Activated naive CD4-positive, alpha-beta T cell treated with anti-CD3 and anti-CD28 coated beads for 36 hours (primary cell): ENCODE results near the gene MANF. TPM values are rescaled to one million over a fixed set of nuclear protein-coding genes. Genes with fewer than 3 reads are reported as not detected.
A peak's percentile ranks its signal among the peaks of the same experiment; 100 is the strongest.
"Not testable (repeated sequence)": the region's sequence is repeated elsewhere in the genome, so short reads cannot be mapped to it uniquely, and the experiment has no call there.

Source experiments
- CTCF ChIA-PET: fragments of 350-600 bp; sonication (Branson Sonifier 250); formaldehyde crosslinking; loops from one replicate; lab custom pipeline; 2021; ENCODE audit warnings: antibody characterized with exemption; lab: Charles Lee
- DNase-seq: peaks from one replicate; pipeline ENCODE4 v3.0.0-alpha.2; 2020
- H3K27ac Mint-ChIP-seq: one replicate; pipeline ENCODE4 v1.8.0; 2021; ENCODE audit warnings: mild to moderate bottlenecking, mixed read lengths
- H3K27me3 Mint-ChIP-seq: one replicate; pipeline ENCODE4 v1.8.0; 2021; ENCODE audit warnings: low read depth, mixed read lengths
- H3K36me3 Mint-ChIP-seq: one replicate; pipeline ENCODE4 v1.8.0; 2021; ENCODE audit warnings: low read depth, mixed read lengths
- H3K4me1 Mint-ChIP-seq: one replicate; pipeline ENCODE4 v1.8.0; 2021; ENCODE audit warnings: low read depth, mixed read lengths
- H3K4me3 Mint-ChIP-seq: one replicate; pipeline ENCODE4 v1.8.0; 2021; ENCODE audit warnings: mild to moderate bottlenecking, moderate library complexity, mixed read lengths
- H3K9me3 Mint-ChIP-seq: one replicate; pipeline ENCODE4 v1.8.0; 2021; ENCODE audit warnings: mixed read lengths
- intact Hi-C: fragments of 100-400 bp; cut with micrococcal nuclease; formaldehyde crosslinking; loops from one replicate; pipeline ENCODE4 v1.15.1; 2023
- total RNA-seq, 2 experiments: library from RNA; stranded (reverse); gene quantifications; one replicate each; pipeline ENCODE4 v1.2.3, GENCODE V29; 2021

The MANF gene
- total RNA-seq, 2 experiments from 2014 or later = 91.7 to 108 TPM

DNA sequence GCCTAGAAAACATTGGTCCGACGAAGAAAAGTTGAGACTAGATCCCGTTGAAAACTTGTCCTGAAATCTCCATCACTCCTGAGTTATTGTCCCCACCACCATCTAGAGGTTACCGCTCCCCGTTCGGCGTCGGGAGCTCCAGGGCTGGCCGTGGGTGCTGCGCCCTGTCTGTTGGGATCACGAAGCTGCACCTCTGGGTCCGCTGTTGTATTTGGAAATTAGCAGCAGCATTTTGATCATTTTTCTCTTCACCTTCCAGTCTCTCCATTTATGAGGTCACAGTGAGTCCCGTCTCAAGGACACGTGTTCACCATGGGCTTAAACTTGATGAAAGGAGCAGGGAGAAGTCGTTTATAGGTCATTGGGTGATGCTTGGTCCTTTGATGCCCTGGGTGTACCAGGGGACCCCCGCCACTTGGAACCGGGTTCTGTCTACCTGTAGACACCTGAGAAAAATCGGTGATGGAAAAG is 565 bp downstream of the MANF start:
- intact Hi-C loops = loop anchor here (1.0 to 10.0 kb wide), 10 partner anchors 115 to 1031 kb away; partner anchors contain the start of genes CYB561D2, DCAF1, DUSP7 and NPRL2
- Mint-ChIP-seq H3K27ac (peak overlapping the region; percentile 93), H3K4me1 (peaks cover 53% of the 10 kb centered on the region), H3K36me3 (peaks cover 29% of the 10 kb centered on the region), H3K4me3 (peak overlapping the region; percentile 97), H3K27me3 (no peaks in the 10 kb centered on the region), H3K9me3 (no peaks in the 10 kb centered on the region)
- DNase-seq = no peak
- CTCF ChIA-PET = interaction anchor here (0.7 to 1.9 kb wide), 7 partner anchors 8 to 813 kb away, joined by 3 to 5 read pairs (median 3); partner anchors contain the start of gene MAPKAPK3

DNA sequence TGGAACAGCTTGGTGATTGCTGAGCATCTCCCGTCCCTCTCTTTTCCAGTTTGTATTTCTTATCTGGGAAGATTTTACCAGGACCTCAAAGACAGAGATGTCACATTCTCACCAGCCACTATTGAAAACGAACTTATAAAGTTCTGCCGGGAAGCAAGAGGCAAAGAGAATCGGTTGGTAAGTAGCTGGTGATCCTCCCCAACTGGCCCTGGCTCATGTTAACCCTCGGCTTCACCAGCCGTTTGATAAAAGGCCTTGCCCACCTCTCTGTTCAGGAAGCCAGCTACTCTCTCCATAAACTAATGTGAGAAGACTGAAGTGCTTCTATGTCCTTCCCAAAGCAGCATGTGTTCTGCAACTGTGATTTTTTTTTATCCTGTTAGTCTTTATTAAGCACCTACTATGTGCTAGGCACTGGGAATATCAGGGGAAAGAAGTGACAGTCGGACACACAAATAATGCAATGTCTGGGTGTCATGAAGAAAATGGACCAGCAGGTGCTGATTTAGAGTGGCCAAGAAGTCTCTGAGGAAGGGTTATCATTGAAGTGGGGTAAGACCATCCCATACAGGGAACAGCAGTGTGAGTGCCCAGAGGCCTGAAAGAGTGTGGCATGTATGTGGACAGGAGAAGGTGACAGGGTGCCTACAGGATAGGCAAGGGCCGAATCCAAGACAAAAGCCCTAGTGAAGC is 1.2 kb downstream of the MANF start:
- H3K9me3 Mint-ChIP-seq = no peaks in the 10 kb centered on the region
- CTCF ChIA-PET = interaction anchor here (0.7 to 1.9 kb wide), 5 partner anchors 9 to 771 kb away, joined by 3 to 5 read pairs (median 4); partner anchors contain the start of gene MAPKAPK3
- peak overlapping the region; percentile 93 for H3K27ac Mint-ChIP-seq
- intact Hi-C loops = loop anchor here (5.0 to 10.0 kb wide), 4 partner anchors 119 to 1032 kb away; partner anchors contain the start of genes CYB561D2, NPRL2 and TMEM115
- H3K4me1 Mint-ChIP-seq = peaks cover 55% of the 10 kb centered on the region
- H3K36me3 Mint-ChIP-seq = peaks cover 29% of the 10 kb centered on the region
- no peak for DNase-seq
- no peaks in the 10 kb centered on the region for H3K27me3 Mint-ChIP-seq
- peak overlapping the region; percentile 97 for H3K4me3 Mint-ChIP-seq

DNA sequence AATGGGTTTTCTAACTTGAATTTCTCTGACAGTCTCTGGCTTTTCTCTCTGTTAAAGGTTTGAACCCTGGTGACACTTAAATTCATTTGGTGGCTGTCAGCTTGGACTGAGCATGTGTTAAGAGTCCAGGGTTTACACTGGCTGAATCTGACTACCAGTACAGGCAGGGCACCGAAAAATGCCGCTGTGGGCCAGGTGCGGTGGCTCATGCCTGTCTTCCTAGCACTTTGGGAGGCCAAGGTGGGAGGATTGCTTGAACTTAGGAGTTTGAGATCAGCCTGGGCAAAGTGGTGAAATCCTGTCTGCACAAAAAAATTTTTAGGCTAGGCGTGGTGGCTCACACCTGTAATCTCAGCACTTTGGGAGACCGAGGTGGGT is 1.8 kb downstream of the MANF start:
- CTCF ChIA-PET = interaction anchor here (1.4 to 1.6 kb wide), 2 partner anchors 48 to 772 kb away, joined by 3 to 6 read pairs; no protein-coding TSS in a partner anchor
- Mint-ChIP-seq H3K27ac (peak overlapping the region; percentile 93), H3K36me3 (peaks cover 32% of the 10 kb centered on the region), H3K9me3 (no peaks in the 10 kb centered on the region), H3K27me3 (no peaks in the 10 kb centered on the region), H3K4me1 (peaks cover 57% of the 10 kb centered on the region), H3K4me3 (peak overlapping the region; percentile 97)
- no peak for DNase-seq
- intact Hi-C loops = loop anchor here (5.0 to 10.0 kb wide), 4 partner anchors 120 to 1032 kb away; partner anchors contain the start of genes CYB561D2, NPRL2 and TMEM115

DNA sequence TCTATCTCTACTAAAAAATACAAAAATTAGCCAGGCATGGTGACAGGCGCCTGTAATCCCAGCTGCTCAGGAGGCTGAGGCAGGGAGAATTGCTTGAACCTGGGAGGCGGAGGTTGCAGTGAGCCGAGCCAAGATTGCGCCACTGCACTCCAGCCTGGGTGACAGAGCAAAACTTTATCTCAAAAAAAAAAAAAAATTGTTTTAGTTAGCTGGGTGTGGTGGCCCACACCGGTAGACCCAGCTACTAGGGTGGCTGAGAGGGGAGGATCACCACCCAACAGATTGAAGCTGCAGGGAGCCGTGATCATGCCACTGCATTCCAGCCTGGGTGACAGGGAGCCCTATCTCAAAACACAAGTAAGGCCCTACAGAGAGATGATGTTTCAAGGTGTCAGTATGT is 2.2 kb downstream of the MANF start:
- H3K36me3 Mint-ChIP-seq = peaks cover 33% of the 10 kb centered on the region
- H3K27ac Mint-ChIP-seq = peak overlapping the region; percentile 93
- H3K4me3 Mint-ChIP-seq = peak overlapping the region; percentile 97
- not testable (repeated sequence) for DNase-seq, H3K9me3 Mint-ChIP-seq, H3K27me3 Mint-ChIP-seq
- peaks cover 59% of the 10 kb centered on the region for H3K4me1 Mint-ChIP-seq
- CTCF ChIA-PET = interaction anchor here (0.6 to 3.0 kb wide), 7 partner anchors 8 to 869 kb away, joined by 3 to 19 read pairs (median 4); no protein-coding TSS in a partner anchor
- intact Hi-C loops = loop anchor here (5.0 to 10.0 kb wide), 4 partner anchors 120 to 1032 kb away; partner anchors contain the start of genes CYB561D2, NPRL2 and TMEM115

DNA sequence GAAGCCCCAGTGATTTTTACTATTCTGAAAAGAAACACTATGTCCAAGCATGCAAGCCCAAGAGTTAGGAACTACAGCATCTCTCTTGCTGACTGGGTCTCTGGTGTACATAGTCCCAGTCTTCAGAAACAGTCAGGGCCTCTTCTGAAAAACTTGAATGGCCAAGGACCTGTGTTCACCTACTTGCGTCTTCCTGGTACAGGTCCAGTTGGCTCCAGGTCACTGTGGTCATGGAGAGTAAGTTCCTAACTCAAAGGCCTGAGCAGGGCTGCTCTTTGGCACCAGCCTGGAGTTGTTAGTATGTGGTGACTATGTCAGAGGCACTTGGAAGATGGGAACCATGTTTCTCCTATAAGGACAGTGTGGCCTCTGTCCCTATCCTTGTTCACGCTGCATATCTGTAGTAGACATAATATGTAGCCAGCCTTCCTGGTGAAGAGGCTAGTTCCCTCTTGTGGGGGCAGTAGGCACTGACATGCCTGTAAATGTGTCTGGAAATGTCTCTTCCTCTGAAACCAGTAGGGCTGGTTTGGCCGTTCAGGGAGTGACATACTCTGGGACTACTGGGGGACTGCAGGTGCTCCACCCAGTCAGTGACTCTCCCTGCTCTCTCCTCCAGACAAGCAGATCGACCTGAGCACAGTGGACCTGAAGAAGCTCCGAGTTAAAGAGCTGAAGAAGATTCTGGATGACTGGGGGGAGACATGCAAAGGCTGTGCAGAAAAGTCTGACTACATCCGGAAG is 3.4 kb downstream of the MANF start:
- no peaks in the 10 kb centered on the region for H3K27me3 Mint-ChIP-seq
- H3K36me3 Mint-ChIP-seq = peaks cover 44% of the 10 kb centered on the region
- H3K27ac Mint-ChIP-seq = no peak overlapping the region
- intact Hi-C loops = loop anchor here (1.0 to 10.0 kb wide), 5 partner anchors 121 to 1034 kb away; partner anchors contain the start of genes CYB561D2, NPRL2 and TMEM115
- CTCF ChIA-PET = interaction anchor here (0.7 to 3.0 kb wide), 19 partner anchors 9 to 870 kb away, joined by 3 to 19 read pairs (median 5); partner anchors contain the start of genes C3orf18 and MAPKAPK3
- no peak overlapping the region for H3K4me3 Mint-ChIP-seq
- DNase-seq = no peak
- no peaks in the 10 kb centered on the region for H3K9me3 Mint-ChIP-seq
- peaks cover 64% of the 10 kb centered on the region for H3K4me1 Mint-ChIP-seq

DNA sequence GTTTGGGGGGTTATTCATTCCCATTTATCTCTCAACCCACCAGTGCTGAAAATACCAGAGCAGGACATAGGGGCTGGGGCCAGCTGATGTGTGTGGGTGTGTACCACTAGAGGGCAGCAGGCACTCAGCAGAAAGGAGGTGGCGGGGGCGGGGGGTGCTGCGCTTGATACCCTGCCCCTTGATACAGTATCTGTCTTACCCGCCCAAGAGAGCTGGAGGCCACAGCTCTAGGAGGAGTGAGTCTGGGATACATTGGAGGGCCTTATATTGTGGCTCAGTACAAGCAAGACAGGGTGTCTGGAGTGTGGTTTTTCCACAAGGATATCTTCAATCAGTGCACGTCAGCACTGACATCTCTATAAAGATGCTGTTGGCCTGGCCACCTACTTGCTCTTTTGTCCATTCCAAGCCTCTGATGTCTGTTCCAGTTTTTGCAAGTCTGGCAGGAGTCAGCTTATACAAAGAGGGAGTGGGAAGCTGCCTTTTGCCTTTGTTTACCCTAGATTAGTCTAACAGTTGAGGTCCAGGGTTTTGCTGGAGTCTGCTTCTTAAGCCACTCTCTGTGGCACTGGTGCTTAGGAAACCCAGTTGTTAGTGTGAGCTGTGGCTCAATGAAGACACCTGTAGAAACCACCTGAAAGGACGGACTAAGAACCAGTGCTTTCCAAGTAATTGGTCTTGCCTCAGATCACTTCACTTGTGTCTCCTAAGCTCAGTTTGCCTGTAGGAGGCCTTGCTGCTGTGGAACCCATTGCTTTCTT is 4.5 kb downstream of the MANF start:
- H3K9me3 Mint-ChIP-seq = no peaks in the 10 kb centered on the region
- peak; percentile 72 for DNase-seq
- peaks cover 46% of the 10 kb centered on the region for H3K36me3 Mint-ChIP-seq
- CTCF ChIA-PET = interaction anchor here (0.7 to 3.0 kb wide), 25 partner anchors 10 to 822 kb away, joined by 3 to 19 read pairs (median 4); partner anchors contain the start of genes C3orf18, DCAF1 and MAPKAPK3
- peaks cover 71% of the 10 kb centered on the region for H3K4me1 Mint-ChIP-seq
- H3K4me3 Mint-ChIP-seq = no peak overlapping the region
- H3K27me3 Mint-ChIP-seq = no peaks in the 10 kb centered on the region
- intact Hi-C loops = loop anchor here (1.0 to 10.0 kb wide), 7 partner anchors 122 to 1035 kb away; partner anchors contain the start of genes ABHD14A, ABHD14B, CYB561D2 and NPRL2
- H3K27ac Mint-ChIP-seq = no peak overlapping the region

DNA sequence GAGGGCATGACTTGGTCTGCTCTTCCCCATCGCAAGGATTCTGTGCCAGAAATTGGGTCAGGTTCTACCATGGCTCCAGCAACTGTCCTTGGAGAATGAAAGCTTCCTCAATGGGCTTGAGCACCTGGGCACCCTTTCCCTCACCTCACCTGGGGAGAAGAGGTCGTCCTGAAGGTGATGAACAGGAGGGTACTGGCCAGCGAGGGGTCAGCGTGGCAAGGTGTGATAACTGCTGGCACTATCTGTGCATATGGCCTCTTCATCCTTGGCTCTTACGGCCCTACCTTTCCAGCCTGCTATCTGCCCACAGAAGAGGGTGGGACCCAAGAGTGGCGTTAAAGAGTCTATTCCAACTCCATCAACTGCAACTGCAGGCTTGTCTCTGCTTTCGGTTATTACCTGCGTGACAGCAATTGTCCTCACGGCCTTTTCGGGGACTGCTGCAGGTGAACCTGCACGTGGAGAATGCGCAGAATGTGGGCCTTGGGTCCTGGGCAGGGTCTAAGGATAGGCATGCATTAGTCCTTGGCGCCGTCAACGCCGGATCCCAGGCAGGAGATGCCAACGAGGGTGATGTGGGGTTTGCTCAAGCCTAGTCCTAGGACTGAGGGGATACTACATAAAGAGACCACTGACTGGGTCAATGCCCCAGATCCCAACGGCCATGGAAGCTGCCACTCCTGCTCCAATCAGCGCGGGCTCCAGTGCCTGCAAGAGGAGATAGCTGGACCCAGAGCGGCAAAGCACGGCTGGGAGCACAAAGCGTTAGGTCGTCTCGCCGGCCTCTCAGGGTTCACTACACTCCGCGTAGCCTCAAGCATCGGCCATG is 5.4 kb downstream of the MANF start:
- Mint-ChIP-seq H3K27me3 (no peaks in the 10 kb centered on the region), H3K4me1 (peaks cover 79% of the 10 kb centered on the region), H3K4me3 (peak overlapping the region; percentile 66), H3K27ac (peak overlapping the region; percentile 50), H3K9me3 (no peaks in the 10 kb centered on the region), H3K36me3 (peaks cover 51% of the 10 kb centered on the region)
- no peak for DNase-seq
- intact Hi-C loops = loop anchor here (1.0 to 10.0 kb wide), 7 partner anchors 44 to 774 kb away; partner anchors contain the start of genes ABHD14A, ABHD14B and RRP9
- CTCF ChIA-PET = interaction anchor here (0.7 to 3.0 kb wide), 18 partner anchors 11 to 781 kb away, joined by 3 to 19 read pairs (median 4); partner anchors contain the start of genes DCAF1 and MAPKAPK3

DNA sequence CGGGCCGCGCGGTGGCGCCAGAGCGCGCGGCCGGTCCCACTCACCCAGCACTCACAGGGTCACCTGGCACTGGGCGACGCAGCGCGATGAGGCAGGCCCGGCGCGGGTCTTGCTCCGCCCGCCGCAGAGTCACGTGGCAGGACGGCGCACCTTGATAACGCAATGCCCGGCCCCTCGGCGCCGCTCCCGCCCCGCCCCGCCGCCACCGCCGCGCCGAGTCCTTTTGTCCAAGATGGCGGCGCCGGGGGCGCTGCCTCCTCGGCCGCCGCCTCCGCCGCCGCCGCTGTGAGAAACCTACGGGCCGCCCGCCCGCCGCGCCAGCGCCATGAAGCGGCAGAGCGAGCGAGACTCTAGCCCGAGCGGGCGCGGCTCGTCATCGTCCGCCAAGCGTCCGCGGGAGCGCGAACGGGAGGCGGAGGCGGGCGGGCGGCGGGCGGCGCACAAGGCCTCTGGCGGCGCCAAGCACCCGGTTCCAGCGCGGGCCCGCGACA is 6.0 kb downstream of the MANF start, which contains the start of gene RBM15B:
RBM15B (plus strand) TSS at position 211 of the 491 bp plus-strand sequence; CDS start at position 326, 115 bp downstream.
- Mint-ChIP-seq H3K4me1 (peaks cover 77% of the 10 kb centered on the region), H3K9me3 (no peaks in the 10 kb centered on the region), H3K27ac (peak within 1 kb of the TSS; percentile 85), H3K36me3 (peaks cover 46% of the 10 kb centered on the region), H3K4me3 (peak within 1 kb of the TSS; percentile 81), H3K27me3 (no peaks in the 10 kb centered on the region)
- intact Hi-C loops = loop anchor here (1.0 to 10.0 kb wide), 7 partner anchors 43 to 775 kb away; partner anchors contain the start of genes ABHD14A, ABHD14B and RRP9
- peak; percentile 98 for DNase-seq
- CTCF ChIA-PET = interaction anchor here (1.0 to 2.8 kb wide), 3 partner anchors 30 to 774 kb away, joined by 3 to 13 read pairs (median 4); partner anchors contain the start of gene MAPKAPK3

DNA sequence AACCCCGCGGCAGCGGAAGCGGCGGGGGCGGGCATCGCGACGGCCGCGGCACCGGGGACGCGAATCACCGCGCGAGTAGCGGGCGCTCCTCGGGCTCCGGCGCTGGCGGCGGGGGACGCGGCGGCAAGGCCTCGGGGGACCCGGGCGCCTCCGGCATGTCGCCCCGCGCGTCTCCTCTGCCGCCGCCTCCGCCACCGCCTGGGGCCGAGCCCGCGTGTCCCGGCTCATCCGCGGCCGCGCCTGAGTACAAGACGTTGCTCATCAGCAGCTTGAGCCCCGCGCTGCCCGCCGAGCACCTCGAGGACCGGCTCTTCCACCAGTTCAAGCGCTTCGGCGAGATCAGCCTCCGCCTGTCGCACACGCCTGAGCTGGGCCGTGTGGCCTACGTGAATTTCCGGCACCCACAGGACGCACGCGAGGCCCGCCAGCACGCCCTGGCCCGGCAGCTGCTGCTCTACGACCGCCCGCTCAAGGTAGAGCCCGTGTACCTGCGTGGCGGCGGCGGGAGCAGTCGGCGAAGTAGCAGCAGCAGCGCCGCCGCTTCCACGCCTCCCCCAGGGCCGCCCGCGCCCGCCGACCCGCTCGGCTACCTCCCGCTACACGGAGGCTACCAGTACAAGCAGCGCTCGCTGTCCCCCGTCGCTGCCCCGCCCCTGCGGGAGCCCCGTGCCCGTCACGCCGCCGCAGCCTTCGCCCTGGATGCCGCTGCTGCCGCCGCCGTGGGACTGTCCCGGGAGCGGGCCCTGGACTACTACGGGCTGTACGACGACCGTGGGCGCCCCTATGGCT is 6.7 kb downstream of the MANF start:
- CTCF ChIA-PET = no interaction called here
- no peaks in the 10 kb centered on the region for H3K9me3 Mint-ChIP-seq
- no peaks in the 10 kb centered on the region for H3K27me3 Mint-ChIP-seq
- peak overlapping the region; percentile 85 for H3K27ac Mint-ChIP-seq
- H3K36me3 Mint-ChIP-seq = peaks cover 47% of the 10 kb centered on the region
- H3K4me1 Mint-ChIP-seq = peaks cover 77% of the 10 kb centered on the region
- DNase-seq = peak; percentile 43
- intact Hi-C loops = loop anchor here (1.0 to 10.0 kb wide), 7 partner anchors 43 to 775 kb away; partner anchors contain the start of genes ABHD14A, ABHD14B and RRP9
- H3K4me3 Mint-ChIP-seq = peak overlapping the region; percentile 81
